ENCODE data around the gene GLRX. TPM values are rescaled to one million over a fixed set of nuclear protein-coding genes. Genes with fewer than 3 reads are reported as not detected.

Gene GLRX
- total and polyA plus RNA-seq, 2 of the 4 experiments (the other 2 are of a cell fraction), result 142 to 193 TPM

GRCh38 chr5:95845391-95845790, 22.9 kb upstream of the GLRX start (continued):
- TF ChIP-seq CTCF (conservative IDR thresholded peaks at IDR 0.05; ENCODE audit: low read depth, low read length) (no peak), CHD1 (IDR thresholded peaks at IDR 0.05; ENCODE audit: low read depth, low read length) (no peak)

GRCh38 chr5:95843733-95844223, 21.3 kb upstream of the GLRX start:
- Histone ChIP-seq H2BK120ac (ENCODE audit: low read depth, low read length) (peak overlapping the region; percentile 88; the same call in 1 of the 2 replicates), H3K27ac (ENCODE audit: insufficient read depth, low read length) (no peak overlapping the region), H2AK5ac (ENCODE audit: low read depth, low read length) (peak overlapping the region; percentile 78; the same call in 1 of the 2 replicates), H3K4me3 (ENCODE audit: insufficient read depth, low read depth, low read length) (no peak overlapping the region), H2BK20ac (ENCODE audit: low read depth, low read length) (peak overlapping the region; percentile 83), H3K4me1 (ENCODE audit: control insufficient read depth, insufficient read depth, low read length) (peaks cover 13% of the 10 kb centered on the region), H3K9me3 (ENCODE audit: control insufficient read depth, insufficient read depth, low read length) (no peaks in the 10 kb centered on the region), H3K4me2 (ENCODE audit: low read depth, low read length) (no peak overlapping the region), H2AK9ac (replicated peaks; ENCODE audit: low read depth, low read length, poor library complexity) (peak overlapping the region; percentile 3), H3K79me1 (ENCODE audit: low read depth in 1 of 2, low read length in 2 of 2) (no peaks in the 10 kb centered on the region), H3K14ac (replicated peaks; ENCODE audit: low read depth, low read length) (peak overlapping the region; percentile 72; the same call in 1 of the 2 replicates), H3K9ac (ENCODE audit: low read depth, low read length) (no peak overlapping the region), H2BK15ac (ENCODE audit: low read depth, low read length) (peak overlapping the region; percentile 85; the same call in 1 of the 3 replicates), H2BK5ac (ENCODE audit: low read depth, low read length, poor library complexity, severe bottlenecking) (no peak overlapping the region), H3K23ac (ENCODE audit: low read depth, low read length) (no peak overlapping the region), H4K20me1 (ENCODE audit: insufficient read depth, low read length) (no peaks in the 10 kb centered on the region), H3K4ac (ENCODE audit: low read depth, low read length) (0 out of 2 replicates have a peak overlapping the region, but pooled peaks have one; percentile 94), H3K18ac (ENCODE audit: low read depth, low read length) (no peak overlapping the region; the same call in 1 of the 2 replicates), H2AFZ (replicated peaks; ENCODE audit: low read length, poor library complexity) (no peak overlapping the region), H4K5ac (ENCODE audit: low read depth, low read length) (no peak overlapping the region), H3K36me3 (ENCODE audit: control insufficient read depth, insufficient read depth, low read length) (no peaks in the 10 kb centered on the region), H3K9me1 (ENCODE audit: insufficient read depth, low read length) (peaks cover 6% of the 10 kb centered on the region; the same call in 1 of the 2 replicates), H4K91ac (ENCODE audit: insufficient read depth, low read depth, low read length) (peak overlapping the region; percentile 75; the same call in 1 of the 2 replicates), H3K56ac (ENCODE audit: extremely low read depth, insufficient read depth, low read length) (no peak overlapping the region), H4K8ac (ENCODE audit: low read depth in 2 of 2, low read length in 2 of 2) (peak overlapping the region in 1 of 2 experiments; percentile 86; a peak in 3 of 4 replicates), H3K27me3 (ENCODE audit: control insufficient read depth, insufficient read depth, low read length) (no peaks in the 10 kb centered on the region)
- ChIA-PET POLR2A (ENCODE audit: unreplicated experiment) (interaction anchor here (0.5 to 1.9 kb wide), 4 partner anchors 18 to 106 kb away, joined by 4 to 15 read pairs (median 9); partner anchors contain the start of gene GLRX), CTCF (interaction anchor here (0.8 to 1.3 kb wide), 3 partner anchors 63 to 72 kb away, joined by 3 to 8 read pairs (median 3); no protein-coding TSS in a partner anchor)
- DNase-seq (no peak), ATAC-seq (ENCODE audit: low read depth) (no peak)
- BruUV-seq (replicated peaks), result no TSS peak
- intact Hi-C loops (cut with micrococcal nuclease) (no loop called here), in situ Hi-C loops (cut with MboI; ENCODE audit: low sequenced_read_pairs) (loop anchor here (10.0 kb wide), 2 partner anchors 179 to 289 kb away; partner anchors contain the start of genes ARSK and SKIC3), dilution Hi-C loops (cut with HindIII; ENCODE audit: low sequenced_read_pairs, unreplicated experiment) (no loop called here)
- WGBS, 2 experiments (ENCODE audit: extremely low coverage in 2 of 2, insufficient read length in 1 of 2), result no CpG with 5 or more reads among the region's 3 CpGs
- TF ChIP-seq, protein P1, sequence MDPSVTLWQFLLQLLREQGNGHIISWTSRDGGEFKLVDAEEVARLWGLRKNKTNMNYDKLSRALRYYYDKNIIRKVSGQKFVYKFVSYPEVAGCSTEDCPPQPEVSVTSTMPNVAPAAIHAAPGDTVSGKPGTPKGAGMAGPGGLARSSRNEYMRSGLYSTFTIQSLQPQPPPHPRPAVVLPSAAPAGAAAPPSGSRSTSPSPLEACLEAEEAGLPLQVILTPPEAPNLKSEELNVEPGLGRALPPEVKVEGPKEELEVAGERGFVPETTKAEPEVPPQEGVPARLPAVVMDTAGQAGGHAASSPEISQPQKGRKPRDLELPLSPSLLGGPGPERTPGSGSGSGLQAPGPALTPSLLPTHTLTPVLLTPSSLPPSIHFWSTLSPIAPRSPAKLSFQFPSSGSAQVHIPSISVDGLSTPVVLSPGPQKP (IDR thresholded peaks at IDR 0.05; ENCODE audit: borderline replicate concordance, low read depth, low read length), result no peak
- TF ChIP-seq CTCF (conservative IDR thresholded peaks at IDR 0.05; ENCODE audit: low read depth, low read length), result no peak
- no peak for TF ChIP-seq RCOR1 (IDR thresholded peaks at IDR 0.05; ENCODE audit: insufficient replicate concordance, low read length)
- TF ChIP-seq FOS (IDR thresholded peaks at IDR 0.05; ENCODE audit: low read depth, low read length), result no peak
- TF ChIP-seq RAD21 (IDR thresholded peaks at IDR 0.05; ENCODE audit: low read length), result no peak
- TF ChIP-seq RFX5 (IDR thresholded peaks at IDR 0.05; ENCODE audit: low read depth, low read length), result no peak
- no peak for TF ChIP-seq POLR2A (IDR thresholded peaks at IDR 0.05; ENCODE audit: low read depth, low read length)
- TF ChIP-seq NFE2L2 (IDR thresholded peaks at IDR 0.05; ENCODE audit: low read depth, low read length), result no peak
- no peak for TF ChIP-seq MXI1 (IDR thresholded peaks at IDR 0.05; ENCODE audit: borderline replicate concordance, low read depth, low read length)
- no peak for TF ChIP-seq MAFK (IDR thresholded peaks at IDR 0.05; ENCODE audit: low read depth, low read length)
